ENCODE measurements around the gene NR2F1.

- TF ChIP-seq POLR2A (IDR thresholded peaks at IDR 0.05; ENCODE audit: low read depth, low read length) (no peak), POLR2AphosphoS5 (IDR thresholded peaks at IDR 0.05; ENCODE audit: low read depth, low read length) (no peak), SPI1 (IDR thresholded peaks at IDR 0.05; ENCODE audit: low read depth, low read length) (no peak), TAF1 (IDR thresholded peaks at IDR 0.05; ENCODE audit: low read depth, low read length) (no peak)
These were observed 8.3 kb upstream of the NR2F1 start for GRCh38 chr5:93574491-93575305.
